SK-N-SH (cell line): Measurements from ENCODE around the gene PPP2R5D.

Source experiments
- CTCF ChIP-seq: fragments of 200-600 bp; sonication (generic); IDR thresholded peaks from 2 replicates; pipeline ENCODE4 v1.6.1; 2017; ENCODE audit warnings: antibody characterized with exemption, mild to moderate bottlenecking, moderate library complexity
- EP300 ChIP-seq, 2 experiments: IDR thresholded peaks; 2 replicates each; pipeline versions ENCODE4 v1.4.0 to v1.6.1; 2012; ENCODE audit warnings: borderline replicate concordance in 1 of 2, low read depth in 1 of 2, low read length in 1 of 2
- EZH2phosphoT487 ChIP-seq: fragments of 200-600 bp; sonication (generic); IDR thresholded peaks from 2 replicates; pipeline ENCODE4 v1.6.1; 2017; ENCODE audit warnings: low read depth, mixed run types, mild to moderate bottlenecking, antibody characterized with exemption, moderate library complexity, borderline replicate concordance
- FOXJ3 ChIP-seq: sonication (generic); formaldehyde crosslinking; IDR thresholded peaks from 2 replicates; pipeline ENCODE4 v1.5.1; 2020; ENCODE audit warnings: mild to moderate bottlenecking, missing genetic modification reagents
- GABPA ChIP-seq: IDR thresholded peaks from 2 replicates; pipeline ENCODE4 v1.4.0; 2012; ENCODE audit warnings: low read depth, mild to moderate bottlenecking
- JUND ChIP-seq: IDR thresholded peaks from 2 replicates; pipeline ENCODE4 v1.4.0; 2012
- MEF2A ChIP-seq: IDR thresholded peaks from 2 replicates; pipeline ENCODE4 v1.4.0; 2012; ENCODE audit warnings: low read depth, borderline replicate concordance
- PBX3 ChIP-seq: IDR thresholded peaks from 2 replicates; pipeline ENCODE4; 2012
- POLR2AphosphoS5 ChIP-seq: IDR thresholded peaks from 2 replicates; pipeline ENCODE4 v1.6.1; 2012; ENCODE audit warnings: low read depth, low read length
- RAD21 ChIP-seq: IDR thresholded peaks from 2 replicates; pipeline ENCODE4 v1.6.1; 2012; ENCODE audit warnings: mild to moderate bottlenecking, low read length
- SIN3A ChIP-seq: IDR thresholded peaks from 2 replicates; pipeline ENCODE4 v1.6.1; 2012; ENCODE audit warnings: low read depth, mild to moderate bottlenecking, low read length, moderate library complexity, borderline replicate concordance
- SMC3 ChIP-seq: IDR thresholded peaks from 2 replicates; pipeline ENCODE4 v1.6.1; 2012; ENCODE audit warnings: low read depth, low read length, improper control_type of control experiment

- no peak for TF ChIP-seq POLR2AphosphoS5
- TF ChIP-seq CTCF: no peak
- no peak for TF ChIP-seq FOXJ3 (CRISPR knock-in tag)
- no peak for TF ChIP-seq GABPA
- TF ChIP-seq EZH2phosphoT487: no peak
- TF ChIP-seq SMC3: no peak
- TF ChIP-seq JUND: no peak
- TF ChIP-seq SIN3A: no peak
- no peak for TF ChIP-seq EP300 (IDR thresholded peaks at IDR 0.05; ENCODE audit: borderline replicate concordance in 1 of 2, low read depth in 1 of 2, low read length in 1 of 2)
- no peak for TF ChIP-seq RAD21
- no peak for TF ChIP-seq MEF2A
- TF ChIP-seq PBX3: no peak
Observed at GRCh38 chr6:43047998-43048397, 63.6 kb downstream of the PPP2R5D start.
